Chondrocyte (in vitro differentiated cells): ENCODE results near the gene TTC9B. TPM values are rescaled to one million over a fixed set of nuclear protein-coding genes. Genes with fewer than 3 reads are reported as not detected.

Experiments used
- DNase-seq: peaks from one replicate; pipeline ENCODE4 v3.0.0; 2021; ENCODE audit warnings: mixed read lengths, low spot score
- H3K27ac Mint-ChIP-seq: one replicate; pipeline ENCODE4 v1.8.0; 2021; ENCODE audit warnings: mild to moderate bottlenecking, moderate library complexity, mixed read lengths; ENCODE audit not compliant: unreplicated experiment
- H3K27me3 Mint-ChIP-seq: 2 replicates; pipeline ENCODE4 v1.8.0; 2021; ENCODE audit warnings: low read depth, mixed read lengths
- H3K36me3 Mint-ChIP-seq: 2 replicates; pipeline ENCODE4 v1.8.0; 2021; ENCODE audit warnings: low read depth, mixed read lengths
- H3K4me1 Mint-ChIP-seq: 2 replicates; pipeline ENCODE4 v1.8.0; 2021; ENCODE audit warnings: low read depth, mild to moderate bottlenecking, mixed read lengths
- H3K4me3 Mint-ChIP-seq: one replicate; pipeline ENCODE4 v1.8.0; 2021; ENCODE audit warnings: mild to moderate bottlenecking, moderate library complexity, mixed read lengths; ENCODE audit not compliant: unreplicated experiment
- H3K9me3 Mint-ChIP-seq: 2 replicates; pipeline ENCODE4 v1.8.0; 2021; ENCODE audit warnings: low read depth, mixed read lengths
- CTCF ChIP-seq: fragments of 200-600 bp; sonication (generic); IDR thresholded peaks from 2 replicates; pipeline ENCODE4 v1.5.0; 2021; ENCODE audit warnings: antibody characterized with exemption, mild to moderate bottlenecking, moderate library complexity
- total RNA-seq: library from RNA; stranded (reverse); gene quantifications from 3 replicates; pipeline ENCODE4 v1.2.1, GENCODE V29; 2021

The TTC9B gene
- total RNA-seq, 1 donor from 2014 or later, result not detected

GRCh38 chr19:40210889-40211288 lies 7.3 kb downstream of the TTC9B start:
- peak; percentile 37 for DNase-seq
- Mint-ChIP-seq H3K4me3 (no peak overlapping the region), H3K27me3 (peaks cover 6% of the 10 kb centered on the region), H3K4me1 (no peaks in the 10 kb centered on the region), H3K9me3 (no peaks in the 10 kb centered on the region), H3K27ac (no peak overlapping the region), H3K36me3 (peaks cover 25% of the 10 kb centered on the region)
- no peak for TF ChIP-seq CTCF

- peaks cover 34% of the 10 kb centered on the region for H3K36me3 Mint-ChIP-seq
- no peaks in the 10 kb centered on the region for H3K4me1 Mint-ChIP-seq
- no peak for DNase-seq
- no peak for TF ChIP-seq CTCF
- no peaks in the 10 kb centered on the region for H3K27me3 Mint-ChIP-seq
- H3K27ac Mint-ChIP-seq, result no peak overlapping the region
- no peak overlapping the region for H3K4me3 Mint-ChIP-seq
- H3K9me3 Mint-ChIP-seq, result no peaks in the 10 kb centered on the region
These were observed 9.6 kb downstream of the TTC9B start for GRCh38 chr19:40208602-40209001.

GRCh38 chr19:40205760-40206159 lies 12.4 kb downstream of the TTC9B start:
- DNase-seq, result no peak
- Mint-ChIP-seq H3K4me3 (no peak overlapping the region), H3K36me3 (peaks cover 30% of the 10 kb centered on the region), H3K9me3 (no peaks in the 10 kb centered on the region), H3K27me3 (no peaks in the 10 kb centered on the region), H3K27ac (no peak overlapping the region), H3K4me1 (no peaks in the 10 kb centered on the region)
- no peak for TF ChIP-seq CTCF

DNA sequence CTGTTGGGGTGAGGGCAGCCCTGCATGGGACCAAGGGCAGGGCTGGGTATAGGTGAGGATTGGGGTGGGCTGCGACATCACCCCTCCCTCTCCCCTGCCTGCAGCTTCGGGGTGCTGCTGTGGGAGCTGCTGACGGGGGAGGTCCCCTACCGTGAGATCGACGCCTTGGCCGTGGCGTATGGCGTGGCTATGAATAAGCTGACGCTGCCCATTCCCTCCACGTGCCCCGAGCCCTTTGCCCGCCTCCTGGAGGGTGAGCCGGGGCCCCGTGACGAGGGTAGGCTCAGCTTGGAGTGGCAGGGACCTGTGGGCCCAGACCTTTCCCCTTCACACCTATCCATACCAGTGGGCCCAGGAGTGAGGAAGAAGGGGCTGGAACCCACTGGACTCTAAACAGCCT lies 13.8 kb downstream of the TTC9B start:
- Mint-ChIP-seq H3K27ac (no peak overlapping the region), H3K4me3 (no peak overlapping the region), H3K36me3 (peaks cover 21% of the 10 kb centered on the region), H3K27me3 (no peaks in the 10 kb centered on the region), H3K9me3 (no peaks in the 10 kb centered on the region), H3K4me1 (no peaks in the 10 kb centered on the region)
- no peak for TF ChIP-seq CTCF
- no peak for DNase-seq

DNA sequence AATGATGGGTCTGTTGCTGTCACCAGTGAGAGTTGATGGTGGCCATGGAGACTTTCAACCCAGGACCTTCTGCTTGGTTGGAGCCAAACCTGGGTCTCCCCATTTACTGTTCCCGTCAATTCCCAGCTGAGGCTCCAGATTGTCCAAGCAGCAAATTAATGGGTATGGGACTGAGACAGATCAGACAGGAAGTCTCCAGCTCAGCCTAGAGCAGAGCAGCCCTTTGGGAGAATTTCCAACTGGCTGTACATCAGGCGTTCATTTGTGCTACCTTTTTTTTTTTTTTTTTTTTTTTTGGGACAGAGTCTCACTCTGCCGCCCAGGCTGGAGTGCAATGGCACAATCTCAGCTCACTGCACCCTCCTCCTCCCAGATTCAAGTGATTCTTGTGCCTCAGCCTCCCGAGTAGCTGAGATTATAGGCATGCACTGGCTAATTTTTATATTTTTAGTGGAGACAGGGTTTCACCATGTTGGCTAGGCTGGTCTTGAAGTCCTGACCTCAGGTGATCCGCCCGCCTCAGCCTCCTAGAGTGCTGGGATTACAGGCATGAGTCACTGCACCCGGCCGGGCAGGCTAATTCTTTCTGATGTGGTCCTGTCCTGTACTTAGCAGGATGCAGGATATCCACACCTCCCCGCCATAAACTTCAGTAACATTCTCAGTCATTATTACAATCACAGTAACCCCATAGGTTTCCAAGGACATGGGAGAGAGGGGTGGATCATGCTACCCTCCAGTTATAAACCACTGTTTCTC lies 17.7 kb downstream of the TTC9B start:
- Mint-ChIP-seq H3K27ac (no peak overlapping the region), H3K4me1 (no peaks in the 10 kb centered on the region), H3K9me3 (no peaks in the 10 kb centered on the region), H3K27me3 (no peaks in the 10 kb centered on the region), H3K36me3 (peaks cover 20% of the 10 kb centered on the region), H3K4me3 (no peak overlapping the region)
- TF ChIP-seq CTCF, result no peak
- no peak for DNase-seq
